K562 (cell line): Measurements from ENCODE around the gene MAP3K12. TPM values are rescaled to one million over a fixed set of nuclear protein-coding genes. Genes with fewer than 3 reads are reported as not detected.
A peak's percentile ranks its signal among the peaks of the same experiment; 100 is the strongest.

Source experiments
- CREM ChIP-seq: IDR thresholded peaks from 2 replicates; pipeline ENCODE4 v1.6.1; 2014; ENCODE audit warnings: antibody characterized with exemption, low read depth
- HSF4 ChIP-seq: fragments of 250-450 bp; sonication (Bioruptor Pico); IDR thresholded peaks from 2 replicates; pipeline ENCODE4 v2.1.2; 2022; ENCODE audit warnings: mild to moderate bottlenecking, moderate library complexity, borderline replicate concordance
- LCOR ChIP-seq: sonication (generic); formaldehyde crosslinking; IDR thresholded peaks from 2 replicates; pipeline ENCODE4 v1.8.0; 2022; ENCODE audit warnings: mild to moderate bottlenecking, missing genetic modification reagents
- MCM7 ChIP-seq, 2 experiments: fragments of 450-650 bp; IDR thresholded peaks; 2 replicates each; pipeline ENCODE4 v1.6.1; 2016 to 2018
- NCOR1 ChIP-seq: fragments of 450-650 bp; IDR thresholded peaks from 2 replicates; pipeline ENCODE4 v1.6.1; 2016; ENCODE audit warnings: mild to moderate bottlenecking, moderate library complexity
- PCBP2 ChIP-seq: fragments of 200-400 bp; formaldehyde crosslinking; IDR thresholded peaks from 2 replicates; pipeline ENCODE4 v1.6.1; 2018; ENCODE audit warnings: low read length, low read depth, mild to moderate bottlenecking, moderate library complexity; ENCODE audit not compliant: poor library complexity, severe bottlenecking
- TCF7 ChIP-seq: sonication (generic); IDR thresholded peaks from 2 replicates; pipeline ENCODE4 v1.6.1; 2016; ENCODE audit warnings: antibody characterized with exemption, borderline replicate concordance
- TRIM28 ChIP-seq: fragments of 450-650 bp; IDR thresholded peaks from 2 replicates; pipeline ENCODE4 v1.6.1; 2017
- polyA plus RNA-seq, 8 experiments: library from polyadenylated mRNA; depleted of rRNA in 4 of 8; stranded (reverse) in 5 of 8; unstranded in 3 of 8; fragments of >200 nt; fragmentation: Nextera tagmentation in 2 of 8; fragmentation: Illumina TruSeq in 1 of 8; extraction: Ambion mirVana in 2 of 8; extraction: Trizol in 1 of 8; gene quantifications; 2 replicates each; pipeline versions ENCODE4 v1.2.1 to v1.2.3, GENCODE V29; 2011 to 2014; ENCODE audit warnings: inconsistent platforms in 1 of 8, missing spikeins in 1 of 8
- total RNA-seq, 7 experiments: library from RNA; depleted of rRNA in 6 of 7; stranded (reverse); fragments of >200 nt in 6 of 7; fragmentation: Illumina TruSeq in 2 of 7; extraction: Trizol in 2 of 7; gene quantifications; 2 replicates each; pipeline versions ENCODE4 v1.2.1 to v1.2.3, GENCODE V29; 2011 to 2021; ENCODE audit warnings: low replicate concordance in 1 of 7
- TF ChIP-seq, protein P1 (sequence below): fragments of 450-650 bp; IDR thresholded peaks from 2 replicates; pipeline ENCODE4 v1.6.1; 2016; ENCODE audit warnings: low read depth
- TF ChIP-seq, protein P2 (sequence below): sonication (generic); formaldehyde crosslinking; IDR thresholded peaks from 2 replicates; pipeline ENCODE4 v1.8.1; 2023; ENCODE audit warnings: mild to moderate bottlenecking, missing genetic modification reagents
- TF ChIP-seq, protein P3 (sequence below): fragments of 450-650 bp; formaldehyde crosslinking; IDR thresholded peaks from 2 replicates; pipeline ENCODE4 v1.4.0; 2022; ENCODE audit warnings: mild to moderate bottlenecking, moderate library complexity
- TF ChIP-seq, protein P4 (sequence below): sonication (generic); formaldehyde crosslinking; IDR thresholded peaks from 2 replicates; pipeline ENCODE4 v1.8.0; 2022; ENCODE audit warnings: mild to moderate bottlenecking, missing genetic modification reagents
- TF ChIP-seq, protein P5 (sequence below): fragments of 450-650 bp; formaldehyde crosslinking; IDR thresholded peaks from 2 replicates; pipeline ENCODE4 v1.4.0; 2020; ENCODE audit warnings: mild to moderate bottlenecking, moderate library complexity

The MAP3K12 gene
- total and polyA plus RNA-seq, 9 of the 15 experiments (the other 6 are each of a cell fraction or from before 2014, with no cell fraction given), result 0.10 to 2.4 (median 1.6) TPM

DNA sequence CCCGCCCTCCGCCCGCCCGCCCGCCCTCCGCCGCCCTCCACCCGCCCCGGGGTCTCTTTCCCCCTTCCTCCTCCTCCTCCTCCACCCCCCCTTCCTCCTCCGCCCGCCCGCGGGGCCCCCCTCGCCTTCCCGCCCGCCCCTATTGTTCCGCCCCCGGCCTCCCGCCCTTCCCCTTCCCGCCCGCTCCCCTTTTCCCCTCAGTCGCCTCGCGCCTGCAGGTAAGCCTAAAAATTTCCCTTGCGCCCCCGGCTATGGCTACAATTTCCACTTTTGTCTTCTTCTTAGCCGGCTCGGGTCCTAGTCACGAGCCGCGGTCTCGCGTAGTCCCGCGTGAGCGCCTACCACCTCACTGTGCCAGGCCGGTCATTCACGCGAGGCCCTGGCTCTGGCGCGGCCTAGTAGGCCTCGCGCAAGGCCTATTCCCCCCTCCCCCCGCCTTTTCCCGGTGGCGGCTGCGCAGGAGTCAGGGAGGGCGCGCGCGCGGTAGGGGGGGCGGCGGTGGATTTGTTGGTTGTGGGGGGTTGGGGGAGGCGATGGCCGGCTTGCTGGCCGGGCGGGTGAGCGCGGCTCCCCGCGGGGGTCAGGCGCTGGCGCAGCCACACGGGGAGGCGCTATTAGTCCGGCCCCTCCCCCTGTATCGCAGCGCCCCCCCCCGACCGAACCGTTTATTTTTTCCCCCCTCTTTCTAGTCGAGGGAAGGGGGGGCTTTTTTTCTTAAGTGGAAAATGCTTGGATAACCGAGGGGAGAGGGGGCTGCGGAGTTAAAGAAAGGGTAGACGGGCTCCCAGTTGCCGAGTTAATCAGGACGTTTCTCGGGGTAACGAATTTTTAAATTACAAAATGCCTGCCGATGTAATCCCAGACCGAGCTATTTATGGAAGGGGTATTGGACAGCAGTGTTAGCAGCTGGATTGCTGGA, 46.8 kb downstream of the MAP3K12 start (continued):
- TF ChIP-seq, protein P1, sequence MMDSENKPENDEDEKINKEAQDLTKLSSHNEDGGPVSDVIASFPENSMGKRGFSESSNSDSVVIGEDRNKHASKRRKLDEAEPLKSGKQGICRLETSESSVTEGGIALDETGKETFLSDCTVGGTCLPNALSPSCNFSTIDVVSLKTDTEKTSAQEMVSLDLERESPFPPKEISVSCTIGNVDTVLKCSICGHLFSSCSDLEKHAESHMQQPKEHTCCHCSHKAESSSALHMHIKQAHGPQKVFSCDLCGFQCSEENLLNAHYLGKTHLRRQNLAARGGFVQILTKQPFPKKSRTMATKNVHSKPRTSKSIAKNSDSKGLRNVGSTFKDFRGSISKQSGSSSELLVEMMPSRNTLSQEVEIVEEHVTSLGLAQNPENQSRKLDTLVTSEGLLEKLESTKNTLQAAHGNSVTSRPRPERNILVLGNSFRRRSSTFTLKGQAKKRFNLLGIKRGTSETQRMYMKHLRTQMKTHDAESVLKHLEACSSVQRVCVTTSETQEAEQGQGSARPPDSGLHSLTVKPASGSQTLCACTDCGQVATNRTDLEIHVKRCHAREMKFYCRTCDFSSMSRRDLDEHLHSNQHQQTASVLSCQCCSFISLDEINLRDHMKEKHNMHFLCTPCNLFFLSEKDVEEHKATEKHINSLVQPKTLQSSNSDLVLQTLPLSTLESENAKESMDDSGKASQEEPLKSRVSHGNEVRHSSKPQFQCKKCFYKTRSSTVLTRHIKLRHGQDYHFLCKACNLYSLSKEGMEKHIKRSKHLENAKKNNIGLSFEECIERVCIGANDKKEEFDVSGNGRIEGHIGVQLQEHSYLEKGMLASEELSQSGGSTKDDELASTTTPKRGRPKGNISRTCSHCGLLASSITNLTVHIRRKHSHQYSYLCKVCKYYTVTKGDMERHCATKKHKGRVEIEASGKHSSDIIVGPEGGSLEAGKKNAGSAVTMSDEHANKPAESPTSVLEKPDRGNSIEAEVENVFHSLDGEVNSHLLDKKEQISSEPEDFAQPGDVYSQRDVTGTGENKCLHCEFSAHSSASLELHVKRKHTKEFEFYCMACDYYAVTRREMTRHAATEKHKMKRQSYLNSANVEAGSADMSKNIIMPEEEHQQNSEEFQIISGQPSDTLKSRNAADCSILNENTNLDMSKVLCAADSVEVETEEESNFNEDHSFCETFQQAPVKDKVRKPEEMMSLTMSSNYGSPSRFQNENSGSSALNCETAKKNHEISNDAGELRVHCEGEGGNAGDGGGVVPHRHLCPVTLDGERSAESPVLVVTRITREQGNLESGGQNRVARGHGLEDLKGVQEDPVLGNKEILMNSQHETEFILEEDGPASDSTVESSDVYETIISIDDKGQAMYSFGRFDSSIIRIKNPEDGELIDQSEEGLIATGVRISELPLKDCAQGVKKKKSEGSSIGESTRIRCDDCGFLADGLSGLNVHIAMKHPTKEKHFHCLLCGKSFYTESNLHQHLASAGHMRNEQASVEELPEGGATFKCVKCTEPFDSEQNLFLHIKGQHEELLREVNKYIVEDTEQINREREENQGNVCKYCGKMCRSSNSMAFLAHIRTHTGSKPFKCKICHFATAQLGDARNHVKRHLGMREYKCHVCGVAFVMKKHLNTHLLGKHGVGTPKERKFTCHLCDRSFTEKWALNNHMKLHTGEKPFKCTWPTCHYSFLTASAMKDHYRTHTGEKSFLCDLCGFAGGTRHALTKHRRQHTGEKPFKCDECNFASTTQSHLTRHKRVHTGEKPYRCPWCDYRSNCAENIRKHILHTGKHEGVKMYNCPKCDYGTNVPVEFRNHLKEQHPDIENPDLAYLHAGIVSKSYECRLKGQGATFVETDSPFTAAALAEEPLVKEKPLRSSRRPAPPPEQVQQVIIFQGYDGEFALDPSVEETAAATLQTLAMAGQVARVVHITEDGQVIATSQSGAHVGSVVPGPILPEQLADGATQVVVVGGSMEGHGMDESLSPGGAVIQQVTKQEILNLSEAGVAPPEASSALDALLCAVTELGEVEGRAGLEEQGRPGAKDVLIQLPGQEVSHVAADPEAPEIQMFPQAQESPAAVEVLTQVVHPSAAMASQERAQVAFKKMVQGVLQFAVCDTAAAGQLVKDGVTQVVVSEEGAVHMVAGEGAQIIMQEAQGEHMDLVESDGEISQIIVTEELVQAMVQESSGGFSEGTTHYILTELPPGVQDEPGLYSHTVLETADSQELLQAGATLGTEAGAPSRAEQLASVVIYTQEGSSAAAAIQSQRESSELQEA, result no peak
- TF ChIP-seq MCM7 (IDR thresholded peaks at IDR 0.05) (no peak), LCOR (CRISPR knock-in tag) (peak; percentile 45), CREM (peak; percentile 66), NCOR1 (peak; percentile 47), HSF4 (no peak), TCF7 (no peak), TRIM28 (peak; percentile 16; the same call in 1 of the 2 replicates), PCBP2 (peak; percentile 93)
- TF ChIP-seq, protein P2, sequence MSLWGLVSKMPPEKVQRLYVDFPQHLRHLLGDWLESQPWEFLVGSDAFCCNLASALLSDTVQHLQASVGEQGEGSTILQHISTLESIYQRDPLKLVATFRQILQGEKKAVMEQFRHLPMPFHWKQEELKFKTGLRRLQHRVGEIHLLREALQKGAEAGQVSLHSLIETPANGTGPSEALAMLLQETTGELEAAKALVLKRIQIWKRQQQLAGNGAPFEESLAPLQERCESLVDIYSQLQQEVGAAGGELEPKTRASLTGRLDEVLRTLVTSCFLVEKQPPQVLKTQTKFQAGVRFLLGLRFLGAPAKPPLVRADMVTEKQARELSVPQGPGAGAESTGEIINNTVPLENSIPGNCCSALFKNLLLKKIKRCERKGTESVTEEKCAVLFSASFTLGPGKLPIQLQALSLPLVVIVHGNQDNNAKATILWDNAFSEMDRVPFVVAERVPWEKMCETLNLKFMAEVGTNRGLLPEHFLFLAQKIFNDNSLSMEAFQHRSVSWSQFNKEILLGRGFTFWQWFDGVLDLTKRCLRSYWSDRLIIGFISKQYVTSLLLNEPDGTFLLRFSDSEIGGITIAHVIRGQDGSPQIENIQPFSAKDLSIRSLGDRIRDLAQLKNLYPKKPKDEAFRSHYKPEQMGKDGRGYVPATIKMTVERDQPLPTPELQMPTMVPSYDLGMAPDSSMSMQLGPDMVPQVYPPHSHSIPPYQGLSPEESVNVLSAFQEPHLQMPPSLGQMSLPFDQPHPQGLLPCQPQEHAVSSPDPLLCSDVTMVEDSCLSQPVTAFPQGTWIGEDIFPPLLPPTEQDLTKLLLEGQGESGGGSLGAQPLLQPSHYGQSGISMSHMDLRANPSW (CRISPR knock-in tag), result no peak
- TF ChIP-seq, protein P3, sequence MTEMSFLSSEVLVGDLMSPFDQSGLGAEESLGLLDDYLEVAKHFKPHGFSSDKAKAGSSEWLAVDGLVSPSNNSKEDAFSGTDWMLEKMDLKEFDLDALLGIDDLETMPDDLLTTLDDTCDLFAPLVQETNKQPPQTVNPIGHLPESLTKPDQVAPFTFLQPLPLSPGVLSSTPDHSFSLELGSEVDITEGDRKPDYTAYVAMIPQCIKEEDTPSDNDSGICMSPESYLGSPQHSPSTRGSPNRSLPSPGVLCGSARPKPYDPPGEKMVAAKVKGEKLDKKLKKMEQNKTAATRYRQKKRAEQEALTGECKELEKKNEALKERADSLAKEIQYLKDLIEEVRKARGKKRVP (CRISPR knock-in tag), result peak; percentile 36; the same call in 1 of the 2 replicates
- TF ChIP-seq, protein P4, sequence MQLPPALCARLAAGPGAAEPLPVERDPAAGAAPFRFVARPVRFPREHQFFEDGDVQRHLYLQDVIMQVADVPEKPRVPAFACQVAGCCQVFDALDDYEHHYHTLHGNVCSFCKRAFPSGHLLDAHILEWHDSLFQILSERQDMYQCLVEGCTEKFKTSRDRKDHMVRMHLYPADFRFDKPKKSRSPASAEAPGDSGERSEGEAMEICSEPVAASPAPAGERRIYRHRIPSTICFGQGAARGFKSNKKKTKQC (CRISPR knock-in tag), result peak; percentile 96
- TF ChIP-seq, protein P5, sequence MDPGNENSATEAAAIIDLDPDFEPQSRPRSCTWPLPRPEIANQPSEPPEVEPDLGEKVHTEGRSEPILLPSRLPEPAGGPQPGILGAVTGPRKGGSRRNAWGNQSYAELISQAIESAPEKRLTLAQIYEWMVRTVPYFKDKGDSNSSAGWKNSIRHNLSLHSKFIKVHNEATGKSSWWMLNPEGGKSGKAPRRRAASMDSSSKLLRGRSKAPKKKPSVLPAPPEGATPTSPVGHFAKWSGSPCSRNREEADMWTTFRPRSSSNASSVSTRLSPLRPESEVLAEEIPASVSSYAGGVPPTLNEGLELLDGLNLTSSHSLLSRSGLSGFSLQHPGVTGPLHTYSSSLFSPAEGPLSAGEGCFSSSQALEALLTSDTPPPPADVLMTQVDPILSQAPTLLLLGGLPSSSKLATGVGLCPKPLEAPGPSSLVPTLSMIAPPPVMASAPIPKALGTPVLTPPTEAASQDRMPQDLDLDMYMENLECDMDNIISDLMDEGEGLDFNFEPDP, result no peak; the same call in 1 of the 2 replicates
